ELR (cell line): ENCODE results near the gene NOTUM.
"Not testable (repeated sequence)": the region's sequence is repeated elsewhere in the genome, so short reads cannot be mapped to it uniquely, and the experiment has no call there.

ENCODE experiments used
- DNase-seq: peaks from one replicate; pipeline ENCODE4 v3.0.0-alpha.2; 2015; ENCODE audit warnings: low read depth

NOTUM gene

GRCh38 chr17:81923302-81924260 is 37.4 kb downstream of the NOTUM start:
- peak; percentile 79 for DNase-seq

- DNase-seq: no peak
These were observed 38.3 kb downstream of the NOTUM start for GRCh38 chr17:81922566-81923301.

- no peak for DNase-seq
These were observed 38.9 kb downstream of the NOTUM start for GRCh38 chr17:81921996-81922565.

- DNase-seq: no peak
These were observed 39.5 kb downstream of the NOTUM start for GRCh38 chr17:81921537-81921862.

GRCh38 chr17:81920612-81921536 is 40.1 kb downstream of the NOTUM start:
- DNase-seq: no peak

- DNase-seq: no peak
These were observed 42.0 kb downstream of the NOTUM start for GRCh38 chr17:81918832-81919545.

GRCh38 chr17:81918333-81918669 is 42.7 kb downstream of the NOTUM start:
- DNase-seq: not testable (repeated sequence)

- DNase-seq: peak; percentile 84
These were observed 43.2 kb downstream of the NOTUM start, which contains the start of gene SIRT7 for GRCh38 chr17:81917565-81918332. TSS of gene SIRT7 (minus strand) at chr17:81918176. CDS start at chr17:81918131, 45 bp downstream.

GRCh38 chr17:81916234-81917001 is 44.6 kb downstream of the NOTUM start:
- peak; percentile 91 for DNase-seq

GRCh38 chr17:81915331-81915730 is 45.7 kb downstream of the NOTUM start:
- no peak for DNase-seq

- DNase-seq: no peak
These were observed 46.7 kb downstream of the NOTUM start for GRCh38 chr17:81914103-81914850.

- DNase-seq: peak; percentile 58
These were observed 47.4 kb downstream of the NOTUM start for GRCh38 chr17:81913394-81914102.

GRCh38 chr17:81912441-81913309 is 48.3 kb downstream of the NOTUM start:
- DNase-seq: peak; percentile 45

- DNase-seq: no peak
These were observed 49.0 kb downstream of the NOTUM start for GRCh38 chr17:81911969-81912368.

- DNase-seq: peak; percentile 93
These were observed 49.6 kb downstream of the NOTUM start, which contains the start of gene PCYT2 for GRCh38 chr17:81911277-81911961. TSS of gene PCYT2 (minus strand) at chr17:81911399. CDS start at chr17:81911355, 44 bp downstream.

- peak; percentile 46 for DNase-seq
These were observed 50.1 kb downstream of the NOTUM start for GRCh38 chr17:81910840-81911276.
